ENCODE data around the gene CAPN14.

DNA sequence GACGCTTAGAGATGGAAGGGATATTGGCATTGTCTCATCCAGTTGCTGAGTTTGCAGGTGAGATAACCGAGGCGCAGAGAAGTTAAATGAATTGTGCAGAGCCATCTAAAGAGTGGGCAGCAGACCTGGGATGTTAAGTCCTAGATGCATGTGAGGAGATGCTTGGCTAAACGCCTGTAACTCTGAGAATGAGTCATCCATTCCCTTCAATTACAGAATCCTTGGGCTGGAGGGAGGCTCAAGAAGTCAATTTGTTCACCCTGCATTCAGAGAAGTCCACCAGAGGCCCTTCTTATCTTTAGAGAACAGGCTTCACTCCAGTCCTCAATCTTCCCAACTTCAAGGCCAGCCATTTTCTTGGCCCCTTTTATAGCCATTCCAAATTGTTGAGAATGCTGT, 18.2 kb upstream of the CAPN14 start:
- TF ChIP-seq, protein P1, sequence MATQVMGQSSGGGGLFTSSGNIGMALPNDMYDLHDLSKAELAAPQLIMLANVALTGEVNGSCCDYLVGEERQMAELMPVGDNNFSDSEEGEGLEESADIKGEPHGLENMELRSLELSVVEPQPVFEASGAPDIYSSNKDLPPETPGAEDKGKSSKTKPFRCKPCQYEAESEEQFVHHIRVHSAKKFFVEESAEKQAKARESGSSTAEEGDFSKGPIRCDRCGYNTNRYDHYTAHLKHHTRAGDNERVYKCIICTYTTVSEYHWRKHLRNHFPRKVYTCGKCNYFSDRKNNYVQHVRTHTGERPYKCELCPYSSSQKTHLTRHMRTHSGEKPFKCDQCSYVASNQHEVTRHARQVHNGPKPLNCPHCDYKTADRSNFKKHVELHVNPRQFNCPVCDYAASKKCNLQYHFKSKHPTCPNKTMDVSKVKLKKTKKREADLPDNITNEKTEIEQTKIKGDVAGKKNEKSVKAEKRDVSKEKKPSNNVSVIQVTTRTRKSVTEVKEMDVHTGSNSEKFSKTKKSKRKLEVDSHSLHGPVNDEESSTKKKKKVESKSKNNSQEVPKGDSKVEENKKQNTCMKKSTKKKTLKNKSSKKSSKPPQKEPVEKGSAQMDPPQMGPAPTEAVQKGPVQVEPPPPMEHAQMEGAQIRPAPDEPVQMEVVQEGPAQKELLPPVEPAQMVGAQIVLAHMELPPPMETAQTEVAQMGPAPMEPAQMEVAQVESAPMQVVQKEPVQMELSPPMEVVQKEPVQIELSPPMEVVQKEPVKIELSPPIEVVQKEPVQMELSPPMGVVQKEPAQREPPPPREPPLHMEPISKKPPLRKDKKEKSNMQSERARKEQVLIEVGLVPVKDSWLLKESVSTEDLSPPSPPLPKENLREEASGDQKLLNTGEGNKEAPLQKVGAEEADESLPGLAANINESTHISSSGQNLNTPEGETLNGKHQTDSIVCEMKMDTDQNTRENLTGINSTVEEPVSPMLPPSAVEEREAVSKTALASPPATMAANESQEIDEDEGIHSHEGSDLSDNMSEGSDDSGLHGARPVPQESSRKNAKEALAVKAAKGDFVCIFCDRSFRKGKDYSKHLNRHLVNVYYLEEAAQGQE (IDR thresholded peaks at IDR 0.05; ENCODE audit: low read depth), result no peak
- TF ChIP-seq CEBPB (IDR thresholded peaks at IDR 0.05), result no peak
- TF ChIP-seq, protein P2, sequence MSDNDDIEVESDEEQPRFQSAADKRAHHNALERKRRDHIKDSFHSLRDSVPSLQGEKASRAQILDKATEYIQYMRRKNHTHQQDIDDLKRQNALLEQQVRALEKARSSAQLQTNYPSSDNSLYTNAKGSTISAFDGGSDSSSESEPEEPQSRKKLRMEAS (IDR thresholded peaks at IDR 0.05), result no peak
- no peak for TF ChIP-seq YY1 (IDR thresholded peaks at IDR 0.05; ENCODE audit: low read depth)
- no peak for TF ChIP-seq EP300 (IDR thresholded peaks at IDR 0.05; ENCODE audit: borderline replicate concordance)
- no peak for TF ChIP-seq NFIC (IDR thresholded peaks at IDR 0.05)
- no peak for TF ChIP-seq CREB1 (IDR thresholded peaks at IDR 0.05; ENCODE audit: low read depth)
- no peak for TF ChIP-seq RAD21 (IDR thresholded peaks at IDR 0.05; ENCODE audit: low read depth)

Data from Ishikawa (cell line).